Measurements from ENCODE around the gene PIK3CG.

- TF ChIP-seq POLR2A (IDR thresholded peaks at IDR 0.05) (no peak), CTCF (IDR thresholded peaks at IDR 0.05) (no peak)
Observed at GRCh38 chr7:106864298-106865081, 592 bp upstream of the PIK3CG start.
